Stimulated activated naive CD4-positive, alpha-beta T cell treated with Interleukin-2 at 50 U/mL for 16 hours (primary cell): Measurements from ENCODE around the gene UBA6.

Source experiments
- DNase-seq: peaks from one replicate; lab custom pipeline; 2025; lab: John Stamatoyannopoulos, UW

UBA6 gene

DNA sequence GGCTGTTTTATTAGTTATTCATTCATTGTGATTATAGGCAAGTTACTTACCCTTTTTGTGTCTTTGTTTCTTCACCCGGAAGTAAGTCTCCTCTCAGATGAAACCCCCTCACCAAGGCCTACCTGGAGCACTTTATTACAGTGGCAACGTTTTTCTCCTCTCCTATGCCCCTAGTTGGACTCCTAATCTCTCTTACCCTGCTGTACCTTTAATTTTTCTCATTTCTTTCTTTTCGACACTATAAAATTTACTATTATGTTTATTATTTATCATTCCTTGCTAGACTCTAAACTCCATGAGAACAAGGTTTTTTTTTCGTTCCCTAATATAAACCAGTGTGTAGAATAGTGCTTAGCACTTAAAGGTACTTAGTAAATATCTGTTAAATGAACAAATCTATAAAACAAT is 124.9 kb downstream of the UBA6 start:
- DNase-seq = no peak

- DNase-seq = no peak
Measured at GRCh38 chr4:67575232-67576058, 125.5 kb downstream of the UBA6 start.

- DNase-seq = no peak
Measured at GRCh38 chr4:67573193-67573592, 127.8 kb downstream of the UBA6 start.

DNA sequence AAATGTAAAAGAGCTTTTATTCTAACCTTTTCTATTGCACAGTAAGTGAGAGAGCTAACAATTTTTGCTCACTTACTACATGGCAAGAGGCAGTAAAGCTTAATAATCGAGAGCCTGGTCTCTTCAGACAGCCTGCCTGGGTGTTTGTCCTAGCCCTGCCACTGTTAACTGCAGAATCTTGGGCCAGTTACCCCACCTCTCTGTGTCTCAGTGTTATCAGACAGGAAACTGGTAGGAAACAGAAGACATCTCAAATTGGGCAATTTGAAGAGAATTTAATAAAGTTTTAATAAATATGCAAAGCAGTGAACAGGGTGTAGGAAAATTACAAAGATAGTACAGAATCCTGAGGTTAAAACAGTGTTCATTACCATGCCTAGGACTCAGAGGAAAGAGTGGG is 129.0 kb downstream of the UBA6 start:
- DNase-seq = no peak

DNA sequence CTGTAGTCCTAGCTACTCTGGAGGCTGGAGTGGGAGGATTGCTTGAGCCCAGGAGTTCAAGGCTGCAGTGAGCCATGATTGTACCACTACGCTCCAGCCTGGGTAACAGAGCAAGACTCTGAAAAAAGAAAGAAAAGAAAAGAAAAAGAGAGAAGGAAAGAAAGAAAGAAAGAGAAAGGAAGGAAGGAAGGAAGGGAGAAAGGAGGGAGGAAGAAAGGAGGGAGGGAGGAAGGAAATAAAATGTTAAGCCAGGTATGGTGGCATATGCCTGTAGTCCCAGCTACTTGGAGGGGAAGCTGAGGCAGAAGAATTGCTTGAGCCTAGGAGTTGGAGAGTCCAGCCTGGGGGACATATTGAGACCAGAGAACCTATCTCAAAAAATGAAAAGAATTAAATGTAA is 130.4 kb downstream of the UBA6 start:
- DNase-seq = no peak

DNA sequence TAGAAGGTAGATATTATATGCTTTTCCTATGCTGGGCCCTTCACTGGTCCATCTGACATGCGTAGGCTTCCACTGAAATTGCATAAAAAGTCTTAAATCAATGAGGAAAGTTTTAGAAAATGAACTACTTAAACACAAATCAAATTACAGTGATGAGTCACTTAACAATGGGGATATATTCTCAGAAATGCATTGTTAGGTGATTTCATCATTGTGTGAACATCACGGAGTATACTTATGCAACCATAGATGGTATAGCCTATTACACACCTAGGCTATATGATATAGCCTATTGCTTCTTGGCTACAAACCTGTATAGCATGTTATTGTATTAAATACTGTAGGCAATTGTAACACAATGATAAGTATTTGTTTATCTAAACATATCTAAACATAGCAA is 132.1 kb downstream of the UBA6 start:
- no peak for DNase-seq

DNA sequence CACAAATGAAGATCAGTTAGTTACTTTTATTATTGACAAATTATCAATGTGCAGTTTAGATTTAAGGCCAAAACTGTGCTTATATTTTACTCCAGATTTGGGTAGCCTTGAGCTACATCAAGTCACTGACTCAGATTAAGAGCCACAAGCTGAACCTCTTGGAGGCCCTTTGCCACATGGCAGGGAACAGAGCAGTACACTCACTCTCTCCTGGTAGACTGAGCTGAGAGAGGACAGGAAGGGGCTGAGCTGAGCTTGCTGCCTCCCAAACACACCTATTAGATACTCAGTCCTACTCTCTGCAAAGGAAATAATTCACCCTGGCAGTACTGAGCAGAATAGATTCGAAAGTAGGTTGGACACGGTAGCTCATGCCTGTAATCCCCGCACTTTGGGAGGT is 134.6 kb downstream of the UBA6 start:
- no peak for DNase-seq

- no peak for DNase-seq
Measured at GRCh38 chr4:67565284-67565683, 135.7 kb downstream of the UBA6 start.
